WERI-Rb-1 (cell line): ENCODE measurements around the gene GHDC.

Experiments used
- DNase-seq: peaks from one replicate; pipeline ENCODE4 v3.0.0-alpha.2; 2020
- H3K27ac ChIP-seq: fragments of 250-450 bp; sonication (Bioruptor Pico); 2 replicates; pipeline ENCODE4 v1.5.1; 2020; ENCODE audit warnings: mild to moderate bottlenecking, moderate library complexity
- H3K27me3 ChIP-seq: fragments of 250-450 bp; sonication (Bioruptor Pico); 2 replicates; pipeline ENCODE4 v1.5.1; 2021; ENCODE audit warnings: mild to moderate bottlenecking, low read depth, moderate library complexity; ENCODE audit not compliant: insufficient read depth, severe bottlenecking
- H3K36me3 ChIP-seq: fragments of 250-450 bp; sonication (Bioruptor Pico); 2 replicates; pipeline ENCODE4 v1.5.1; 2020; ENCODE audit warnings: mild to moderate bottlenecking, moderate library complexity
- H3K4me3 ChIP-seq: 2 replicates; pipeline ENCODE4 v1.5.1; 2011; ENCODE audit warnings: low read depth, mild to moderate bottlenecking, control low read depth, low read length
- H3K9me3 ChIP-seq: fragments of 250-450 bp; sonication (Bioruptor Pico); 2 replicates; pipeline ENCODE4 v1.5.1; 2021; ENCODE audit warnings: mild to moderate bottlenecking, moderate library complexity; ENCODE audit not compliant: severe bottlenecking
- TF ChIP-seq, protein P1 (sequence below): IDR thresholded peaks from 2 replicates; pipeline ENCODE4 v1.5.1; 2011; ENCODE audit warnings: low read depth, mild to moderate bottlenecking, control low read depth, inconsistent platforms, low read length

GHDC gene

DNA sequence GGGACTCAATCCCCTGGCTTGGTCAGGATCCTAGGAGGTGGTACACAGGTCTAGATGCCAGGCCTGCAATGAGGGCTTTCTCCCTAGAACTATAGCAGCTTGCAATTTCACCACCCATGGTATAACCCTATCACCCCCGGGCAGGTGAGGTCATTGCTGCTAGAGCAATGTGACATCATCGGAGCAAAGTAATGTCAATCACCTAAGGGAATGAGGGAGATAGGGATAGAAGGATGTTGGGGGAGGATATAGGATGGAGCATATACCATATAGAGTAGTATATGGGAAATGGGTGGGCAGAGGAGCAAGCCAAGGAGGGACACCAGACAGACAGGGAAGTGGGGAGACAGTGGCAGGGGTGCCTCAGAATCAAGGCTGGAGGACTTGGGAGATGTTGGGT is 16.6 kb downstream of the GHDC start:
- H3K36me3 ChIP-seq, result no peaks in the 10 kb centered on the region; the same call in 1 of the 2 replicates
- no peak for DNase-seq
- H3K27ac ChIP-seq, result no peak overlapping the region
- no peaks in the 10 kb centered on the region for H3K27me3 ChIP-seq
- H3K4me3 ChIP-seq, result no peak overlapping the region
- TF ChIP-seq, protein P1, sequence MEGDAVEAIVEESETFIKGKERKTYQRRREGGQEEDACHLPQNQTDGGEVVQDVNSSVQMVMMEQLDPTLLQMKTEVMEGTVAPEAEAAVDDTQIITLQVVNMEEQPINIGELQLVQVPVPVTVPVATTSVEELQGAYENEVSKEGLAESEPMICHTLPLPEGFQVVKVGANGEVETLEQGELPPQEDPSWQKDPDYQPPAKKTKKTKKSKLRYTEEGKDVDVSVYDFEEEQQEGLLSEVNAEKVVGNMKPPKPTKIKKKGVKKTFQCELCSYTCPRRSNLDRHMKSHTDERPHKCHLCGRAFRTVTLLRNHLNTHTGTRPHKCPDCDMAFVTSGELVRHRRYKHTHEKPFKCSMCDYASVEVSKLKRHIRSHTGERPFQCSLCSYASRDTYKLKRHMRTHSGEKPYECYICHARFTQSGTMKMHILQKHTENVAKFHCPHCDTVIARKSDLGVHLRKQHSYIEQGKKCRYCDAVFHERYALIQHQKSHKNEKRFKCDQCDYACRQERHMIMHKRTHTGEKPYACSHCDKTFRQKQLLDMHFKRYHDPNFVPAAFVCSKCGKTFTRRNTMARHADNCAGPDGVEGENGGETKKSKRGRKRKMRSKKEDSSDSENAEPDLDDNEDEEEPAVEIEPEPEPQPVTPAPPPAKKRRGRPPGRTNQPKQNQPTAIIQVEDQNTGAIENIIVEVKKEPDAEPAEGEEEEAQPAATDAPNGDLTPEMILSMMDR, result no peak
- no peaks in the 10 kb centered on the region for H3K9me3 ChIP-seq

DNA sequence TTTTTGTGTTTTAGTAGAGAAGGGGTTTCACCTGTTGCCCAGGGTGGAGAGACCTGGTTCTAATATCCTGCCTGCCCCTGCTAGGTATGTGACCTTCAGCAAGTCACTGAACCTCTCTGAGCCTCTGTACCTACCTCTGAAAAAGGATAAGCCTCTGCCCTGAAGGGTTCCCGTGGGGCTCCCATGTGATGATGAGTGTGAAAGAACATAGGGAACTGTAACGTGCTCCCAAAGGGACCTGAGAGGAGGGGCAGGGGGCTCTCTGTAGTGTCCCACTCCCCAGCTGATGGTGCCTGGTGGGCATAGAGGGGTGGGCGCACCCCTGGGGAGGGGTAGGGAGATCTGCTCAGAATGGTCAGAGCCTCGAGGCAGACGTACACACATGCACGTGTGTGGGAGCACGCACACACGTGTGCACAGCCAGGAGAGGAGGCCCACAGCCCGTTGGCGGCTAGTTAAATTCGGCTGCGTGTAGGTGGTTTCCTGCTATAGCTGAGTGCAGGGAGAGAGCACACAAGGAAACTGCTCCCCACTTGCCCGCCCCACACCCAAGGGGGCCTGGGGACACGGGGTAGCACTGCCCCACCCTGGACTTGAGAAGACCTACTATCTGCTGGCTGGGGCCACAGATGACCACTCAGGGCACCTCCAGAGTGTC is 20.0 kb downstream of the GHDC start:
- Histone ChIP-seq H3K27me3 (no peaks in the 10 kb centered on the region), H3K9me3 (no peaks in the 10 kb centered on the region), H3K4me3 (no peak overlapping the region), H3K27ac (no peak overlapping the region), H3K36me3 (no peaks in the 10 kb centered on the region; the same call in 1 of the 2 replicates)
- no peak for DNase-seq
- TF ChIP-seq, protein P1, result no peak

- no peaks in the 10 kb centered on the region for H3K27me3 ChIP-seq
- no peaks in the 10 kb centered on the region for H3K9me3 ChIP-seq
- no peak for DNase-seq
- no peak overlapping the region for H3K27ac ChIP-seq
- TF ChIP-seq, protein P1, result no peak
- H3K4me3 ChIP-seq, result no peak overlapping the region
- no peaks in the 10 kb centered on the region; the same call in 1 of the 2 replicates for H3K36me3 ChIP-seq
These were observed 22.5 kb downstream of the GHDC start for GRCh38 chr17:42171831-42172230.

DNA sequence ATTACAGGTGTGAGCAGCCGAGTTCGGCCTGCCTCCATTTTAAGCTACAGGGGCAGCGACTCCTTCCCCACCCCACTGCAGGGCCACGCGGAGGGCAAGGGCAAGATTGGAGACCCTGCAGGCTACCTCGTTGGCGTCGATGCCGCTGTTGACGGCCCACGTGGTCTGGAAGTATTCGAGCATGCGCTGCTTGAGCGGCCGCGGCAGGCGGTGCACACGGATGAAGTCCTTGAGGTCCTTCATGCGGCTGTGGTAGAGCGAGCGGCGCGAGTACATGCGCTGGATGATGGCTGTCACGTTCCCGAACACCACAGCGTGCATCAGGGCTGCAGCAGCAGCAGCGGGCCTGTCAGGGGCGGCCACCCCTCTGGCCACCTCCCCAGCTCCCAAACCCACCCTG is 24.9 kb downstream of the GHDC start:
- TF ChIP-seq, protein P1, result no peak

GRCh38 chr17:42167807-42168206 is 26.5 kb downstream of the GHDC start:
- Histone ChIP-seq H3K27me3 (no peaks in the 10 kb centered on the region), H3K4me3 (no peak overlapping the region), H3K9me3 (no peaks in the 10 kb centered on the region), H3K27ac (no peak overlapping the region), H3K36me3 (no peaks in the 10 kb centered on the region; the same call in 1 of the 2 replicates)
- no peak for DNase-seq
- TF ChIP-seq, protein P1, result no peak

More for the DNA sequence above, 24.9 kb downstream of the GHDC start:
- no peaks in the 10 kb centered on the region for H3K27me3 ChIP-seq
- no peak overlapping the region for H3K4me3 ChIP-seq
- no peaks in the 10 kb centered on the region; the same call in 1 of the 2 replicates for H3K36me3 ChIP-seq
- no peak overlapping the region for H3K27ac ChIP-seq
- no peak for DNase-seq
- H3K9me3 ChIP-seq, result no peaks in the 10 kb centered on the region
